Measurements from ENCODE around the gene TLR7.

TLR7 gene

DNA sequence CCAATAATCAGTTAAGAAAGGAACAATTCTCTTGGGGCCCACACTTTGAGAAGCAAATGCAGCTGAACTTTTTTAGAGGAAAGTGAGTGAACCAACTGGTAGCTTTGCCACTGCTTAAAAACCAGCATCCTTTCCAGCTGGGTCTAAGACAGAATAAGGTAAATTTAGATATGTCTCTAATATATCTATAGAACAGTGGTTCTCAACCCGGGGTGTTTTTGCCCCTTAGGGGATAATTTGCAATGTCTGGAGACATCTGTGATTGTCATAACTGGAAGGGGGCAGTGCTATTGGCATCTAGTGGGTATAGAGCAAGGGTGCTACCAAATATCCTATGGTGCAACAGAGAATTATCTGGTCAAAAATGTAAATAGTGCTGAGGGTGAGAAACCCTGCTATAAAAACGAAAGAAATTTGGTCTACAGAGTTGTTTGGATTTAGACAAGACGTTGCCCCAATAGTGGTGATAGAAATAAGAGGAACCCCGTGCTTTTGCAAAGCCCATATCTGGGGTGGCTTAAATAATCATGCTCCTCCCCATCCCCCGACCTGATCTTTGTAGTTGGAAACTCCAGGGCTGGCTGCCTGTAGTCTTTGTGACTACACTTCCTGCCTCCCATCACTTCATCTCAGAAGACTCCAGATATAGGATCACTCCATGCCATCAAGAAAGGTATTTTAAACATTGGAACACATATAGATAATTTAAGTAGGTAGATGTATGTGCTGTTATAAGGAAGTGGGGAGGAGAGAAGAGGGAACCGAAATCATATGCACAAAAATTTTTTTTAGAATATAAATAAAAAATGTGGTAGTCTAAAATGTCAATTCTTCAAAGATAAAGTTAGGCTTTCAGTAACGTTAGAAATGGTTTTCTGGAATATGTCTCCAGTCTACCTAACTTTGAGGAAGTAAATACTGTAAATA is at the start of gene TLR7:
TSS of gene TLR7 (plus strand) at position 622 of the 927 bp plus-strand sequence. CDS start 507 bp downstream, outside the sequence.
- DNase-seq, result no peak

DNA sequence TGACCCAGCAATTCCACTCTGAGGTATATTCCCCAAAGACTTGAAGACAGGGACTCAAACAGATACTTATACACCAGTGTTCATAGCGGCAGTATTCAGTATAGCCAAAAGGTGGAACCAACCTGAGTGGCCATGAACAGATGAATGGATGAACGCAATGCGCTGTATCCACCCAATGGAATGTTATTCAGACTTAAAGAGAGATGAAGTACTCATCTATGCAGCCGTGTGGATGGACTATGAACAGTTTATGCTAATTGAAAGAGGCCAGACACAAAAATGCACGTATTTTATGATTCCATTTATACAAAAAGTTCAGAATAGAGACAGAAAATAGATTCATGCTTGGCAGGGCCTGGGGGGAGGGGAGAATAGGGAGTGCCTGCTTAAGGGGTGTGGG is 49.3 kb upstream of the TLR7 start:
- no peak for DNase-seq

DNA sequence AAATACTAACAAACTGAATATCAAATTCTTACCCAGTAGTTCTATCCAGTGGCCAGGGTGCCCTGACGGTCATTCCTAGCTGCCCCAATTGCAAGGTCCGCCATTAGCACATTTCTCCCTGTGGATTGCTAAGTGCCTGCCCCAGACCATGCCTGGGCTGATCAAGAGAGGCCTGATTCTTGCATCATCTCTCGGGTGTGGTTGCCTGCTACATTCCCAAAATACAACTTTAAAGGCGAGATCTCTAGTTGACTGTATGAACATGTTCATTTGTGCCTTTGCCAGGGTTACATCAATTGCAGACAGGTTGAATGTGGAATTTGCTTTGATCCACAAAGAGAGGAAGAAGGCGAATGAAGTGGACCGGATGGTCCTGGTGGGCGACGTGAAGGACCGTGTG is 47.6 kb upstream of the TLR7 start:
- DNase-seq, result no peak

DNA sequence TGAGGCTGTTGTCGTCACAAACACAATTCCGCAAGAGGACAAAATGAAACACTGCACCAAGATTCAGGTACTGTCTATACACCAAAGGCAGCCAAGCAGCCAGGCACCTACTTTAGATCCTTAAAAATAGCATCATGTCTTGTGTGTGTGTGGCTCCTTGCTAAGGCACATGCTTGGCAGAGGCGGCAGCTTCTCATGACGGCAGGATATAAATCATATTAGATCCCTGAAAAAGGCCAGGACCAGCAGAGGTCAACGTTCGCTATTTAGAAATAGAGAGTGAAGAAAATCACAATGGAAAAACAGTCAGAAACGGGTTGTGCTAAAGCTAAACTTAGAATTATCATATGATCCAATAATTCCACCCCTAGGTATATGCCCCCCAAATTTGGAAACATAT is 46.1 kb upstream of the TLR7 start:
- no peak for DNase-seq

DNA sequence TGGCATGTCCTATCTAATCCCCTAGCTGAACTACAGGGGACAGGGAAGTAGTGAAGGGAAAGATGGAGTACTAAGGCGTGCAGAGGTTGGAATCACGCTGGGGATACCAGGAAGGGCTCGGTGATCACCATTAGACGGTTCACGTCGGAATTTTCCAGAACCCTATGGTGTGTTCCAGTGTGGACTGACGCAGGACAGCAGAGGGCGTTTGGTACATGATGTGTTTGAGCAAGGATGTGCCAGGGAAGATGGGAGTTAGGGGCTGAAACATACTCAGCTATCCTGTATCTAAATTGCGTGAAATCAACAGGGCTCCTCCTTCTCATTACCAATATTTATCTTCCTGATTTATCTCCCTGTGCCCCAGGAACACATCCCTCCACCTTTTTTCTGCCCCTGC is 41.9 kb upstream of the TLR7 start:
- DNase-seq, result no peak

DNA sequence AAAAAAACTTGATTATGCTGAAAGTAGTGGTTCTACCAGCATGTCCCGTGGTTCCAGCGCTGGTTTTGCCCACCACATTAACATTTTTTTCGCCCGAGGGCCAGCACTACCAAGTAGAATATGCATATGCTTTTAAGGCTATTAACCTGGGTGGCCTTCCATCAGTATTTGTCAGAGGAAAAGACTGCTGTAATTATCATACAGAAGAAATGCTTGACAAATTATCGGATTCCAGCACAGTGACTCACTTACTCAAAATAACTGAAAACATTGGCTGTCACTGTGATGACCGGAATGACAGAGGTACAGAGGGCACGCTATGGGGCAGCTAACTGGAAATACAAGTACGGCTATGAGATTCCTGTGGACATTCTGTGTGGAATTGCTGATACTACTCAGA is 41.1 kb upstream of the TLR7 start:
- no peak for DNase-seq

DNA sequence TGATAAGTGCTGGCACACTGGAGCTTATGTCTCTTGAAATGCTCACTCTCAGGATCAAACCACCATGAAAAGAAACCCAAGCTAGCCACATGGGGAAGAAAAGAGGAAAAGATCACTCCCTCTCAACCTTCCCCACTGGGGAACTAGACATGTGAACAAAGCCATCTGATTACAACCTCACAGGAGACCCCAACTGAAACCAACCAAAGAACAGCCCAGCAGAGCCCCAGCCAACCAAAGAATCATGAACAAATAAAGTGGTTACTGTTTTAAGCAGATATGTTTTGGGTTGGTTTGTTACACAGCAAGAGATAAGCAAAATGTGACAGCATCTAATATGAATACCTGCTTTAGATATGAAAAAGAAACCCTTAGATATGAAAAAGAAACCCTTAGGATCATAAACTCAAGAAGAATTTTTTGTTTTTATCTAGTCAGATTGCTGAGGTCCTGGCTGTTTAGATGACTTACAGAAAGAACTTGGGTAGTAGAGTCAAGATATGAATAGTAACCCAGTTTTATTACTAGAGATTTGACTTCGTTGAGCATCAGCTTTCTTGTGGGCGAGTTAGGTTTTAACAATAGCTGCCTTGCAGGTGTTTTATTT is 23.7 kb upstream of the TLR7 start:
- DNase-seq, result no peak

DNA sequence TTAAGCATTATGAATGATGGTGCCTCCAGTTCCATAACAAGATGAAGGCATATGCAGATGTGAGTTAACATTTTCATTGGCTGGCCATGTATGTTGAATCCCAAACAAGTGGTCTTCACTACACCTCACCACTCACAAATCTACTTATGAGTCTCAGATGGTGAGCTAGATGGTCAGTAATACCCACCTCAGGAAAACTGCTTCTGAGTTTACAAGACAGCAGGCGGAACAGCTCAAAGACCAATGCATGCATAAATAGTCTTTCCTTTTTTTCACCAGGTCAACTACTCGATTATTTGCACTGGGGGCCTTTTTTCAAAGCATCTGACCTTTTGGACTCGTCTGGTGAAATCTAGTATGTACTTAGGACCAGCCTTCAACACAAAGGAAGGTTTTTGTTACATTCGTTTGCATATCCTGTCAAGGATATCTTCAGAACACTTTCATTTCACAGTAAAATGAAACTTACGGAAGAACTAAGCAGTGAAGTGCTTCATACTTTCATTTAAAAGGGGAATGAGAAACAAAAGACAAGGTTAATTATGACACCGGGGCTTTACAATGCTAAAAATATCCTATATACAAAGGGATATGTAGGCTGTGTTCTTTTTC is 23.1 kb upstream of the TLR7 start:
- DNase-seq, result no peak

DNA sequence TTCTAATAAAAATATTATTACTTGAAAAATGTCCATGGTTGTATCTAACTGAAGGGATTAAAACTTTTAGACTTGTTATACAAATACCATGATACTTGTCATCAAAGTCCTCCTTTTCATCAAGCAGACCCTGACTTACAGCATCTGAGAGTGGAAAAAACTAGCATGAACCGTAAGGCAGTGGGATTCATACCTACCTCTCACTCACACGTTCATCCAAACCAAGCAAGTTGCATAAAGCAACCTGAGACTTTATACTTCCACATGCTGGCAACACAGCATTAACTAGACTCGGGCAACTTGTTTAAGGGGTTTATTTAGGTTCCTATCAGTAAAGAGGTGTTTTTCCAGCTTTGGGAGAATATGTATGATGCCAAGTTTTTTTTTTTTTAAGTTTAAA is 22.6 kb upstream of the TLR7 start:
- DNase-seq, result no peak

DNA sequence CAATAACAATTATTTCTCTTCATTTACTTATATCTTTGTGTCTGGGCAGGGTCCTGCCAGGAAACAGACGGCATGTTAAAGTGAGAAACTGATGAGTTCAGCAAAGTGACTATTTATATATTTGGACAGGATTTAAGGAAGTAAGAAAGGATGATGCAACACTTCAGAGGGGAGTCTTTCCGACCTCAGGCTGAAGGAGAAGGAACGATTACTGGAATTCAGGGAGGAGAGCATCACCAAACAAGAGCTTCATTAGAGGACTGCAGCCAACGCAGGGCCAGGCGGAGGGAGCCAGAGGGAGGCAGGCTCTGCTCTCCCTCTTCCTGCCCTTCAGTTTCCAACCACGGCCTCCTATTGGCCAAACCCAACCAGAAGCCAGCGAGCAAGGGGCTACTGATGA is 1.5 kb upstream of the TLR7 start:
- no peak for DNase-seq

DNA sequence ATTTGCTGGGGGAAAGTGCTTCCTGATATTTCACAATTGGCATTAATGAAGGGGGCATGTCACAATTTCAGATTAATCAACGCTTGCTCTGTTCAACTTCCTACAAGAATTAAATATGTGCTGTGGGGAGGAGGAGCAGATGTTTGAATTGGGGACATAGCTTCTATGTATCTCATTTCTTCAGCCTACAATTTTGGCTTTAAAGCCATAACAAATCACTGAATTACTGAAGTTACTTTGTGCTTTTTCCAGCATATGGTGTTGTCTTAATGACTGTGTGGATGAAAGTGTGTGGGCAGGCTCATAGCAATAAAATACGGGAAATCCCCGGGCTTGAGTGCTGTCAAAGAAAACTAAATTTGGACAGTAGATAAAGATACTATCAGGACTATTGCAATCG is 813 bp downstream of the TLR7 start:
- DNase-seq, result no peak

DNA sequence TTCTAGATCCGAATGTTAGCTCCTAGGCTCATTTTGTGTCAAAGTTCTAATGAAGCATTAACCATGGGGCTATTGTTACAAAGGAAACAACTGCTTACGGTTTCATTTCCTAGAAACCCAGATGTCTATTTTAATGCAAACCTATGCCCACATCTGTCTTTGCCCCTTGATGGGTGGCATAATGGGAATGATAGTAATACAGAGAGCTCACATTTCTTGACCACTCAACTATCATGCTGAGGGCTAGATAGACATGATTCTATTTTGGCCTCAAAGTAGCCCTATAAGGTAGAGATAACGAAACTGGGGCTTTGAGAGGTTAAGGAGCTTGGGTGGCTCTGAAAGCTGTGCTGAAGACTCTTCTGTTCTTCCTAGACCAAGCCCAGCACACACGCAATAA is 1.9 kb downstream of the TLR7 start:
- no peak for DNase-seq

DNA sequence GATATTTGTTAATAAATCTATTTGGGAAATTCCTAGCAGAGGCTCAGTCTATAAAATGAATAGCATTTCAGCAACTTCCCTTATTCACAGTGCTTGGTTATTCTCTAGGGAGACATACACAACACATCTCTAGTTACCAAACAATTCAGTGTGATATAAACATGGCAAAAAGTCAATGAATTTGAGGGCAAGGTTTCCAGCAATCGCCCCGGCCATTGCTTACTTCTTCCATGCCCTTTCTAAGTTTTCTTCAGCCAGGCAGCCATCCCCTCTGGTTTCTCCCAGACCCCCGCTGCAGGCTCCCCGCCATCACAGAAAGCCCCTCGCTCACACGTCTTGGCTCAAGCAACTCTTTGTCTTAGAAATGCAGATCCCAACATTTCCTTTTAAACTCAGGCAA is 4.4 kb downstream of the TLR7 start:
- no peak for DNase-seq

DNA sequence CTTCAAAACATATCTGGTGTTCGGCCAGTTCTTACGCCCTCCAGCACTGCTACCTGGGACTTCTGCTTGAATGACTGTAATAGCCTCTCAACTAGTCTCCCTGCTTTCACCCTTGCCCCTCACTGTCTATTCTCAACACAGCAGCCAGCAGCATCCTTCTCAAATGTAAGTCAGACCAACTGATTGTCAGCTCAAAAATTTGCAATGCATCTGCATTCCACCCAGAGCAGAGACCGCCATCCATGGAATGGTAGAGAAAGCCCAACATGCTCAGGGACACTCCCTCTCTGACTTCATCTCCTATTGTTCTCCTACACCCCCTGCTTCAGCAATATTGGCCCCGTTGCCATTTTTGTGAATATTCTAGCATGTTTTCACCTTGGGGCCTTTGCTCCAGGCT is 5.9 kb downstream of the TLR7 start:
- DNase-seq, result no peak

DNA sequence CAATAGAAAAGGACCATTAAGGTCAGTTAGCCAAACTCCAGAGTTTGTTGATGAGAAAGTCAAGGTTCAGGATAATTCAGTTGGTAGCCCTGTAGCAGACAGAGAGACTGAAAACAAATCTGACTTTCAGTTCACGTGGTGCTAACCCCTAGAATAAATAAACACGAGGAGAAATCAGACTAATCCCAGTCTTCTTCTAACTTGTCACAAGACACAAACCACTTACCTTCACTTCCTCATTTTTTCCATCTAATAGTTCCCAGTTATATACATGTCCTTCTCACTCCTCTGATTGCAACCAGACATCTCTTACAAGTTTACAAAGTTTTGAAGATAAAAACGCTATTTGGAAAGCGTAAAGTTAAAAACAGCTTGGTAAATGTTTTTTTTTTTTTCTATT is 7.7 kb downstream of the TLR7 start:
- no peak for DNase-seq

DNA sequence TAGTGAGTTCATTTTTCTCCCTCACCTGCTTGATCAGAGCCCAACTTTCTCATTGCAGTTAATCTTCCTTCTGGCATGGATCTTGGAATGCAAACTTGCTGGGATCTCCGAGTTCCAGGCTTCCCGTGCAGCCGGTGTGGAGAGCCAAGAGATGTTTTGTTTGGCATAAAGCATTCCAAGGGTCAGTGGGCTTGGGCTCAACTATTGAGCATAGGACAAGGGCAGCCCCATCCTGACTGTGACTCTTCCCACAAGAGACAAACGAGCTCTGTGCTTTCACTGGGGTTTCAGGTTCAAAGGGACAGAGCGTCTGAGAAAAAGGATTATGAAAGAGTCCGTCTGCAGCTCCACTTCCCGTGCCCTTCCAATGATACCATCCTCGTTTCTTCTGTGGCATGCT is 10.5 kb downstream of the TLR7 start:
- DNase-seq, result no peak

DNA sequence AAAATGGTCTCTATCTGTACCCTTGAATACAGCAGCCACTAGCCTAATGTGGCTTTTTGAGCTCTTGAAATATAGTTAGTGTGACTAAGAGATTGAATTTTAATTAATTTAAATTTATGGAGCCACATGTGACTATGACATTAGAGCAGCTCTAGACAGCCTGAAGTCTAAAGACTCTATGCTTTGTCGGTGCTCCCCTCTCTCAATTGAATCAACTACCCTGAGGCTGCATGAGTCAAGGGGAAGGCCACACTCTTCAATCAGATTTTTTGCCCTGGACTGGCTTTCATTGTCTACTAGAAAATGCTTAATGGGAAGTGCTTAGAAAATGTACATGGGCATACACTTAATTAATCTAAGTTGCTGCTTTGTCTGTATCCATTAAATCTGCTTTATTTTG is 11.7 kb downstream of the TLR7 start:
- no peak for DNase-seq

DNA sequence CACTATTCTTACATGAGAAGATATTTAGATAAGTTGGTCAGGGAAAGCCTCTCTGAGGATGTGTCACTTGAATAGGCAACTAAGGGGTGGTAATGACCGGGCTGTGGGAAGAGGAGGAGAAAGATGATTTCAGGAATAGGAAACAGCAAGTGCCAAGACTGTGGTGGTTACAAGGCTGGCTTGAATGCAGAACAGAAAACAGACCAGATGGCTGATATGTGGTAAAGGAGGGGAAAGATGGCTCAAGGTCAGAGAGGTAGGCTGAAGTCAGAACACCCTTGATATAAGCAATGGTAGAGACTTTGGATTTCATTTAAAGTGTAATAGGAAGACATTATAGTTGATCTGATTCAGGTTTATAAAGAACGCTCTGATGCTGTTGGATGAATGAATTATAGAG is 15.0 kb downstream of the TLR7 start:
- no peak for DNase-seq

DNA sequence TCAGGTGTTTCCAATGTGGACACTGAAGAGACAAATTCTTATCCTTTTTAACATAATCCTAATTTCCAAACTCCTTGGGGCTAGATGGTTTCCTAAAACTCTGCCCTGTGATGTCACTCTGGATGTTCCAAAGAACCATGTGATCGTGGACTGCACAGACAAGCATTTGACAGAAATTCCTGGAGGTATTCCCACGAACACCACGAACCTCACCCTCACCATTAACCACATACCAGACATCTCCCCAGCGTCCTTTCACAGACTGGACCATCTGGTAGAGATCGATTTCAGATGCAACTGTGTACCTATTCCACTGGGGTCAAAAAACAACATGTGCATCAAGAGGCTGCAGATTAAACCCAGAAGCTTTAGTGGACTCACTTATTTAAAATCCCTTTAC is 18.6 kb downstream of the TLR7 start:
- DNase-seq, result no peak

DNA sequence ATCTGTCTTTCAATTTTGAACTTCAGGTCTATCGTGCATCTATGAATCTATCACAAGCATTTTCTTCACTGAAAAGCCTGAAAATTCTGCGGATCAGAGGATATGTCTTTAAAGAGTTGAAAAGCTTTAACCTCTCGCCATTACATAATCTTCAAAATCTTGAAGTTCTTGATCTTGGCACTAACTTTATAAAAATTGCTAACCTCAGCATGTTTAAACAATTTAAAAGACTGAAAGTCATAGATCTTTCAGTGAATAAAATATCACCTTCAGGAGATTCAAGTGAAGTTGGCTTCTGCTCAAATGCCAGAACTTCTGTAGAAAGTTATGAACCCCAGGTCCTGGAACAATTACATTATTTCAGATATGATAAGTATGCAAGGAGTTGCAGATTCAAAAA is 19.7 kb downstream of the TLR7 start:
- no peak for DNase-seq

DNA sequence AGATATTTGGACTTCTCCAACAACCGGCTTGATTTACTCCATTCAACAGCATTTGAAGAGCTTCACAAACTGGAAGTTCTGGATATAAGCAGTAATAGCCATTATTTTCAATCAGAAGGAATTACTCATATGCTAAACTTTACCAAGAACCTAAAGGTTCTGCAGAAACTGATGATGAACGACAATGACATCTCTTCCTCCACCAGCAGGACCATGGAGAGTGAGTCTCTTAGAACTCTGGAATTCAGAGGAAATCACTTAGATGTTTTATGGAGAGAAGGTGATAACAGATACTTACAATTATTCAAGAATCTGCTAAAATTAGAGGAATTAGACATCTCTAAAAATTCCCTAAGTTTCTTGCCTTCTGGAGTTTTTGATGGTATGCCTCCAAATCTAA is 20.3 kb downstream of the TLR7 start:
- no peak for DNase-seq

DNA sequence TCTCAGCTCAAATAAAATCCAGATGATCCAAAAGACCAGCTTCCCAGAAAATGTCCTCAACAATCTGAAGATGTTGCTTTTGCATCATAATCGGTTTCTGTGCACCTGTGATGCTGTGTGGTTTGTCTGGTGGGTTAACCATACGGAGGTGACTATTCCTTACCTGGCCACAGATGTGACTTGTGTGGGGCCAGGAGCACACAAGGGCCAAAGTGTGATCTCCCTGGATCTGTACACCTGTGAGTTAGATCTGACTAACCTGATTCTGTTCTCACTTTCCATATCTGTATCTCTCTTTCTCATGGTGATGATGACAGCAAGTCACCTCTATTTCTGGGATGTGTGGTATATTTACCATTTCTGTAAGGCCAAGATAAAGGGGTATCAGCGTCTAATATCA is 20.9 kb downstream of the TLR7 start:
- DNase-seq, result no peak

DNA sequence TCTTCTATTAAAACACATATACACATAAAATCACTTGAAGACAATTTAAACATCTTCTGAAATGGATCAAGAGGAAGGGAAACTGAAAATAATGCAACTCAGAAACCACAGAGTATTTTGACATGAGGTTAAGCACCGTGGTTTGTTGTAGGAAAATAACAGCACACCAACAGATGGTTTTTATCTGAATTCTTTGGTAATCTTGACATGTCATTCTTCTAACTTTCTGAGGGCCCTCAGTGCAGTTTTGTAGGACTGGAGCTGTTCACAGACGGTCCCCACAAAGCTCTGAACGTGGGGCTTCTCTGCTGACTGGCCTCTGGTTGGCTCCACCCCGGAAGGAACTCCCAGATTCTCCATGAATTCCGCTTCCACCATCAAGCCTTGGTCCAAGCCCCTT is 23.6 kb downstream of the TLR7 start:
- no peak for DNase-seq

DNA sequence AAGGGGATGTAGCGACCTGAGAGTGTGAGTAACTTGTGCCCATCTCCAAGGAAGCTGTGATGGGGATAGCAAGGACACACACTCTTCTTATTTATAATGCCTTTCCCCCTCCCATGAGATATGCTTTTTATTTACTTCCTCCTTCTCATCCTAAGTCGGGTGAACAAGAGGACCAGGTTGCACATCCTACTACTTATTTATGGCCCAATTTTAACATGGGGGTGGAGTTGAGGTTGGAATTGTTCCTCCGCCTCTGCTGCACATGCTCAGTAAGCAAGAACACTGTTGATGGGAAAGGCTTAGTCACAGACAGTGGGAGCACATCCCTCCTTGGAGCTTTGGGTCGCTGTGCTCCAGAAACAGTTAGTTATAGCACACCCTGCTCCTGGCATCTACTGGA is 24.3 kb downstream of the TLR7 start:
- DNase-seq, result no peak

Measured in amniotic stem cell (primary cell).